Measurements from ENCODE around the gene RNF220. TPM values are rescaled to one million over a fixed set of nuclear protein-coding genes. Genes with fewer than 3 reads are reported as not detected.

RNF220 gene
- total RNA-seq, 4 donors from 2014 or later: 54.2 to 94.0 (median 88.8) TPM

DNA sequence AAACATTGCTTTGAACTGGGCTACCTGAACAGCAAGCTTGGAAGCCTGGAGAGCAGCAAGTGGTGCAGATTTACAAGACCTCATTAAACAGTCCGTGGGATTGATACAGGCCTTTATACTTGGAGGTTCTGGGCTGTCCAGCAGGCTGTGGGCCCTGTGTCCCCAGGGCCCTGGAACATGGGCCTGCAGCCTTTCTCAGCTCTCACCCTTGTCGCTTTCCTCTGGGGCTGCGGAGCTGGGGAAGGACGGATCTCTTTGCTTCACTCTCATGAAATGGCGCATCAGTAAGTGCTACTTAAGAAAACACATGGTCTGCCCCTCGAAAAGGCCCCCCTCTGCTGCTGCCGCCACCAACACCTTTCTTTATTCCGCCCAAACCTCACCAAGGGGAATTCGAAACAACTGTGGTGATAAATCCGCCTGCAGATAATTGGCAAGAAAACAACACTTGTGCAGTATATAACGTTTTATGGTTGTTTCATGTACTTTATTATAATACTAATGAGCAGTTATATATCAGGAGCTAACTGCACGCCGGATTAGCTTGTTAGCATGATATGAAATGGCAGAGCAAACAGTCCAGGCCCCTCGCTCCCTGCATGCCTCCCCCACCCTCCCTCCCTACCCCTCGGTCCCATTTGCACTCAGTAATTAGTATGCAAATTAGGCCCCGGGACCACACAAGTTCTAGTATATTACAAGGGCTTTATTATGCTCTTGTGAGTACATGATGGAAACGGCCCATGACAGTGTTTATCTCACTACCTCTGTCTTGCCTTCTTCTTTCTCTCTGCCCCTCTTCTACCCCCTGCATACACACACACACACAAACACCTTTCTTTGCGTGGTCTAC lies 131.5 kb downstream of the RNF220 start:
- no peak for ATAC-seq (ENCODE audit: low FRiP score)
- TF ChIP-seq, protein P1, sequence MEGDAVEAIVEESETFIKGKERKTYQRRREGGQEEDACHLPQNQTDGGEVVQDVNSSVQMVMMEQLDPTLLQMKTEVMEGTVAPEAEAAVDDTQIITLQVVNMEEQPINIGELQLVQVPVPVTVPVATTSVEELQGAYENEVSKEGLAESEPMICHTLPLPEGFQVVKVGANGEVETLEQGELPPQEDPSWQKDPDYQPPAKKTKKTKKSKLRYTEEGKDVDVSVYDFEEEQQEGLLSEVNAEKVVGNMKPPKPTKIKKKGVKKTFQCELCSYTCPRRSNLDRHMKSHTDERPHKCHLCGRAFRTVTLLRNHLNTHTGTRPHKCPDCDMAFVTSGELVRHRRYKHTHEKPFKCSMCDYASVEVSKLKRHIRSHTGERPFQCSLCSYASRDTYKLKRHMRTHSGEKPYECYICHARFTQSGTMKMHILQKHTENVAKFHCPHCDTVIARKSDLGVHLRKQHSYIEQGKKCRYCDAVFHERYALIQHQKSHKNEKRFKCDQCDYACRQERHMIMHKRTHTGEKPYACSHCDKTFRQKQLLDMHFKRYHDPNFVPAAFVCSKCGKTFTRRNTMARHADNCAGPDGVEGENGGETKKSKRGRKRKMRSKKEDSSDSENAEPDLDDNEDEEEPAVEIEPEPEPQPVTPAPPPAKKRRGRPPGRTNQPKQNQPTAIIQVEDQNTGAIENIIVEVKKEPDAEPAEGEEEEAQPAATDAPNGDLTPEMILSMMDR (IDR thresholded peaks at IDR 0.05): no peak
- no peak for DNase-seq (ENCODE audit: low spot score)

DNA sequence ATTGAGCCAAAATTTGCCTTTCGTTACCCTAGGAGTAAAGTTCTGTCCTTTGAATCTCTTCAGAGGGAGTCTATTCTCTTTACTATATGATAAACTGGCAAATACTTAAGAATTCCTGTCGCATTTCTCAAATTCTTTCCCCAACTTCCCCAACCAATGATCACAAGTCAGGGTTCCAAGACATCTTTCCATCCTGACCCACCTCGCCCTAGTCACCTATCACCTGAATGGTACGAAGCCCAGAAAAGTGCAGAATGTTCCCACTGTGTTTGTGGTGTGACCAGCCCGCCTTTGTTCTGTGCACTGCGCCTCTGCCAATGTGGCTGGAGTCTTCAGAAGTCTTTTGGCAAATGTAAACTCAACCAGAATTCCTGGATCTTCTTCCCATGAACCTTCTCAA lies 132.5 kb downstream of the RNF220 start:
- TF ChIP-seq, protein P1 (IDR thresholded peaks at IDR 0.05): no peak
- DNase-seq (ENCODE audit: low spot score) (no peak), ATAC-seq (ENCODE audit: low FRiP score) (no peak)

DNA sequence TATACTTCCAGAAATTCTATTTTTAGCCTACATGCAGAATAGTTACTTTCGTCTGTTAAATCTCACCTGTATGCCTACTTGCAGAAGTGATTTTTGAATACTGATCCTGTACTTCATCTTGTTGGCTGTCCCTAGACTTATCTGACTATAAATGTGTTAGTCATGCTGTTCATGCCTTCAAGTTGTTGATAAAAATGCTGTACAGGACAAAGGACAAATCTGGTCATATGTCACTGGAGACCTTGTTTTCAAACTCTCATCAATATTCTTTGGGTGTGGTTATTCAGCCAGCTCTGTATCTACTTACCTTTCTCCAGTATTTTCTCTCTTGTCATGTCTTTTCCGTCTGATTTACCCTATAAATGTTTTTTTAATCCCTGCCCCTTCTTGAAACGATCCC lies 132.9 kb downstream of the RNF220 start:
- ATAC-seq (ENCODE audit: low FRiP score) (no peak), DNase-seq (ENCODE audit: low spot score) (no peak)
- TF ChIP-seq, protein P1 (IDR thresholded peaks at IDR 0.05): no peak

DNA sequence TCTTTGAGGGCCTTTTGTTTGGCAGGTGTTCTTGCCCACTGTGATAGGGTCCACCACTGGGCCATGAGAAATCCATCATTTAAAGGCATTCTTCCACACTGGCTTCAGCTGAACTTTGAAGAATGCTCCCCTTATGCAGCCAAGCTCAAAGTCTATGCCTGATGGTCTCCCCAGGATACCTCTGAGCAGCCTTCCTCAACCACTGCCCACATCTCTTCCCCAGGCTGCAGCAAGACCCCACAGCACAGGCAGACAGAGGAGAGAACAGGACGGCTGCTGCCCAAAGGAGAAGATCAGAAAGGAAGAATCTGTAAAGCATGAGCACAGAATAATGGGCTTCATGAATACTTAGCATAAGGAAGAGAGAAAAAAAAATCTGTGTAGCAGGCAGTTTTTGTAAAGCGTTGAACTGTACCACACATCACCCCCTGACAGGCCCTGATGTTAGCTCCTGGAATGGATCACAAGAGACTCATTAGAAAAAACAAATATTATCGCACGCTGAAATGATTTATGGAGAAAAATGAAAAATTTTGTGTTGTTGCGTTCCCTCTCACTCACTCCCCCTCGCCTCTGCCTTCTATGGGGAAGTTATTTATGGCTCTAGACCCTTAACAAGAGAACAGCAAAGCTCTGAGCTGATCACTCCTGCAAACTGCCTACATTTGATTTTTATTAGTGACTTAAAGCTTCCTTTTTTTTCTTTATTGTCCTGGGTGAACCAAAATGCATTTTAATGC lies 135.1 kb downstream of the RNF220 start:
- no peak for ATAC-seq (ENCODE audit: low FRiP score)
- DNase-seq (ENCODE audit: low spot score): no peak
- TF ChIP-seq, protein P1 (IDR thresholded peaks at IDR 0.05): no peak

DNA sequence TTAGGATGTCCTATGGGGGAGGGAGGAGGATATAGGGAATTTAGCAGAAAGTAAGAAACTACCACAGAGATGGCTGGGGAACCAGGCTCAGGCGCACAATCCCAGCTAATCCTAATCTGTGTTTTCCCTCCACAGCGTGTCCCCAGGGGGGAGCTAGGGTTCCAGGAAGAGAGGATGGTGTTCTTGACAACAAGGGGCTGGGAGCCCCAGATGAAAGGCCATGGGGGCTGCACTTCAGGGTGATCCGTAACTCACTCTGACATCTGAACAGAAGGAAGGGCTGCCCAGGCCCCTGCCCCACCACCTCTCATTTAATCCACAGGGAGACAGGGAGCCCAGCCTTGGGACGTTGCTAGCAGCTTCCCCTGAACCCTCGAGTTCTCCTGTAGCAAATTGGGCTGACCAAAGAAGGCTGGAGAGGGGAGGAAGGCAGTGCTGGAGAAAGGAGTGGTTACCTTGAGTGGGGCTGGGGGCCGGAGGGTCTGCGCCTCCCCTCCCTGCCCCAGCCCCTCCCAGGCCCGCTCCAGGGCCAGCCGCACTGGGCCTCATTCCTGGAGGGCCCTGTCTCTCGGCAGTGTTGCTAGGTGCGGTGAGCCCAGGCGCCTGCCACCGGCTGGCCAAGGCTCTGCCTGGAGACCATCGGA lies 137.5 kb downstream of the RNF220 start:
- DNase-seq (ENCODE audit: low spot score) (no peak), ATAC-seq (ENCODE audit: low FRiP score) (no peak)
- TF ChIP-seq, protein P1 (IDR thresholded peaks at IDR 0.05): no peak

DNA sequence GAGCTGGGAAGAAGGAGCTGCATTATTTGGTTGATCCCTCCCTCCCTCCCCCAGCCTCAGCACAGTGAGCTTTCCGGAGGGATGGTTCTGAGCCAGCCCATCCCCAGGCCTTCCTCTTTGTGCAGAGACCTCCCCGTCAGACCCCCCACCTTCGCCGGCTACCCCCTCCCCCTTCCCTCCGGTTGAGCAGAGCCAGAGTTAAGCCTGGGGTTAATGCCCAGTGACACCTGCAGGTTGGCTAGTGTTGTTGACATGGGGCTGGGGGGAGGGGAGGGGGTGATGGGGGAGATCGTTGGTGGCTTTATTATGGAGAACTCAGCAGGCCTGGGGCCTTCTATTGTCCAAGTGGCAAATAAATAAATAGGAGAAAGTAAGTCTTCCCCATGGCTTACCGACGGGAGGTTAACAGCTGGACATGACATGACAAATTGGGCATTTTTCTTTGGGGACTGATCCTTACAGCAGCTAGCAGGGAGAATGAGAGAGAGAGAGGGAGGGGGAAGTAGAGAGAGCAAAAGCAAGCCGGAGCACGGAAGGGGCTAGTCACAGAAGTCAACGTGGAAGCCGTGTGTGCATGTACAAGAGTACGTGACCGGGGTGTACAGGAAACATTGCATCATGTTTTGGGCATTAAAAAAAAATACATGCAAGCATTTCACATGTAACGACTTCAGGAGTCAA lies 138.1 kb downstream of the RNF220 start:
- ATAC-seq (ENCODE audit: low FRiP score) (no peak), DNase-seq (ENCODE audit: low spot score) (no peak)
- TF ChIP-seq, protein P1 (IDR thresholded peaks at IDR 0.05): no peak

Data from omental fat pad (tissue), 4 donors.